Measurements from ENCODE around the gene UBR7.
"Not testable (repeated sequence)": the region's sequence is repeated elsewhere in the genome, so short reads cannot be mapped to it uniquely, and the experiment has no call there.

Gene UBR7

DNA sequence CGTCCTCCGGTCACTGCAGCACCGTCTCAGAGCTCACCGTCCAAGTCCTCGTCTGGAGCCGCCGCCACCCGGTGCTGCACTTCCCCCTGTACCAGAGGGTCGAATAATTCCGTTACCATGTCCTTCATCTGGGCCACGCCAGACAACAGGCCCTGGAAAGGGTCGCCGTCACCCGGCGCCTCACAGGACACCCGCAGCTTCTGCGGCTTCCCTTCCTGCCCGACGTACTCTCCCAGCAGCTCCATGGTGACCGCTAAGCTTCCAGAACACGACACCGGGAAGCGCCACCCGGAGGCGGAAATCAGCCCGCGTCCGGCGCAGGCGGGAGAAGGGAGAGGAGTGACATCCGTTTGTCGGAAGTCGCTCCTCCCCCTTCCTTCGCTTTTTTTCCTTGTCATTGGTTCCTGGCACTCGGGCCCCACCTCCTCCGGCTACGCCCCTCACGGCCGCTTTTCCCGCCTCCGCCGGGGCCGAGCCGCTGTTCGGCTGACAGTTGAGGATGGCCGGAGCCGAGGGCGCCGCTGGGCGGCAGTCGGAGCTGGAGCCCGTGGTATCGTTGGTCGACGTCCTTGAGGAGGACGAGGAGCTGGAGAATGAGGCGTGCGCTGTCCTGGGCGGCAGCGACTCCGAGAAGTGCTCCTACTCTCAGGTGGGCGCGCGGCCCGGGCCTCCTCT lies at the start of gene UBR7, which contains the start of gene GON7:
UBR7 (plus strand) TSS at position 464 of the 675 bp plus-strand sequence; CDS start at position 500, 36 bp downstream.
GON7 (minus strand) TSS at position 273 of the 675 bp plus-strand sequence; CDS start at position 245, 28 bp downstream.
- DNase-seq: peak; percentile 98

- not testable (repeated sequence) for DNase-seq
Measured at GRCh38 chr14:93158349-93158748, 48.7 kb upstream of the UBR7 start.

DNA sequence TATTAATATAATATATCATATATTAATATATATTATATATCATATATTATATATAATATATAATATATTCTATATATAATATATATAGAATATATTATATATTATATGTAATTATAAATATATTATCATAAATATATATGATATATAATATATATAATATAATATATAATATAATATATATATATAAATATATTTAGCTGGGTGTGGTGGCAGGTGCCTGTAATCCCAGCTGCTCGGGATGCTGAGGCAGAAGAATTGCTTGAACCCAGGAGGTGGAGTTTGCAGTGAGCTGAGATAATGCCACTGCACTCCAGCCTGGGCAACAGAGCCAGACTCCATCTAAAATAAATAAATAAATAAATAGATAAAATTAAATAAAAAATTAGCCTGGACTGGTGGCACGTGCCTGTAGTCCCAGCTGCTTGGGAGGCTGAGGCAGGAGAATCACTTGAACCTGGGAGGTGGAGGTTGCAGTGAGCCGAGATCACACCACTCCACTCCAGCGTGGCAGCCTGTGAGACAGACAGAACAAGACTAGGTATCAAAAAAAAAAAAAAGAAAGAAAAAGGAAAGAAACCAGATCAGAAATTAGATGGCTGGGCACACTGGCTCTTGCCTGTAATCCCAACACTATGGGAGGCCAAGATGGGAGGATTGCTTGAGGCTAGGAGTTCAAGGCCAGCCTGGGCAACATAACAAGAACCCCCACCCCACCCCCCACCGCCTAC lies 47.3 kb upstream of the UBR7 start:
- not testable (repeated sequence) for DNase-seq

- DNase-seq: no peak
Measured at GRCh38 chr14:93160353-93160801, 46.7 kb upstream of the UBR7 start.

DNA sequence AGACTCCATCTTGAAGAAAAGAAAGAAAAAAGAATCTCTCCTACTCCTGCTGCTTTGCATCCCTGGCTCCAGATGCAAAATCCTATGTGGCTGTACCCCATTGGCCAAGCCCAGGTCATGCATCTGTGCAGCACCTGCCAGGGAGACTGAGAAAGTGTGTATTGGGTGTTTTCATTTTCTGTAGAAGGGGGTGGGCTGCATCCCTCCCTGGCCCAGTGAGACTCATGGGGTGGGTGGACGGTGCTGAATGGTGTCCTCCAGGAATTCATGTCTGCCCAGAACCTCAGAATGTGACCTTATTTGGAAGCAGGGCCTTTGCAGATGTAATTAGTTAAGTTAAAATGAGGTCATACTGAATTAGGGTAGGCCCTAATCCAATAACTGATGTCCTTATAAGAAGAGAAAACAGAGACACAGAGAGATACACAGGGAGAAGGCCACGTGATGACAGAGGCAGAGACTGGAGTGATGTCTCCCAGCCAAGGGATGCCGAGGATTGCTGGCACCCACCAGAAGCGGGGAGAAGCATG lies 45.6 kb upstream of the UBR7 start:
- no peak for DNase-seq

- no peak for DNase-seq
Measured at GRCh38 chr14:93163564-93163963, 43.5 kb upstream of the UBR7 start.

DNA sequence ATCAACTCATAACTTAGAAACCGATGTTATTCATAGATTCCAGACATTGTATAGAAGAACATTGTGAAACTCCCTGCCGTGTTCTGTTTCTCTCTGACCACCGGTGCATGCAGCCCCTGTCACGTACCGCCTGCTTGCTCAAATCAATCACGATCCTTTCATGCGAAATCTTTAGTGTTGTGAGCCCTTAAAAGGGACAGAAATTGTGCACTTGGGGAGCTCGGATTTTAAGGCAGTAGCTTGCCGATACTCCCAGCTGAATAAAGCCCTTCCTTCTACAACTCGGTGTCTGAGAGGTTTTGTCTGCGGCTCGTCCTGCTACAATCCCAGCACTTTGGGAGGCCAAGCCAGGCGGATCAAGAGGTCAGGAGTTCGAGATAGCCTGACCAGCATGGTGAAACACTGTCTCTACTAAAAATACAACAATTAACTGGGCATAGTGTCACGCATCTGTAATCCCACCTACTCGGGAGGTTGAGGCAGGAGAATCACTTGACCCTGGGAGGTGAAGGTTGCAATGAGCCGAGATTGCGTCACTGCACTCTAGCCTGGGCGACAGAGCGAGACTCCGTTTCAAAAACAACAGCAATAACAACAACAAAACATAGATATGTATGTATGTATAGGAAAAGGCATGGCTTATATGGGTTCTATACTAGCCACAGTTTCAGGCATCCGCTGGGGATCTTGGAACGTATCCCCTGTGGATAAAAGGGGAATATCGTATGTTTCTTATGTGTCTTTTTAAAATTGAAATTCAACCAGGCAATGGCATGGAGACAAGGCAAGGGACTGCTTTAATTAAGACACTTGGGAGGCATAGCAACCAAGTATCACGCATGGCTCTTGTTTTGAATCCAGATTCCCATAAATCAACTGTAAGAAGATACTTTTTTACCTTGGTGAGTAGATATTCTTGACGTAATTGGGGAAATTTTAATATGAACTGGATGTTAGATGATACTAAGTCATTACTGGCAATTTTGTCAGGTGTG lies 41.5 kb upstream of the UBR7 start:
- not testable (repeated sequence) for DNase-seq

DNA sequence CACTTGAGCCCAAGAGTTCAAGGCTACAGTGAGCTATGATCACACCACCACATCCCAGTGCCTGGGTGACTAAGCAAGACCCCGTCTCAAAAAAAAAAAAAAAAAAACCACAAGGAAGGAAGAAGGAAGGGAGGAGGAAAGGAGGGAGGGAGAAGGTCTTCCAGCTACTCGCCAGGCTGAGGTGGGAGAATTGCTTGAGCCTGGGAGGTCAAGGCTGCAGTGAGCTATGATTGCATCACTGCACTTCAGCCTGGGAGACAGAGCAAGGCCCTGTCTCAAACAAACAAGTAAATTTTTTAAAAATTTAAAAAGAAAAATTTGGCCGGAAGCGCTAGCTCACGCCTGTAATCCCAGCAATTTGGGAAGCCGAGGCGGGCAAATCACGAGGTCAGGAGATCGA lies 38.4 kb upstream of the UBR7 start:
- not testable (repeated sequence) for DNase-seq

DNA sequence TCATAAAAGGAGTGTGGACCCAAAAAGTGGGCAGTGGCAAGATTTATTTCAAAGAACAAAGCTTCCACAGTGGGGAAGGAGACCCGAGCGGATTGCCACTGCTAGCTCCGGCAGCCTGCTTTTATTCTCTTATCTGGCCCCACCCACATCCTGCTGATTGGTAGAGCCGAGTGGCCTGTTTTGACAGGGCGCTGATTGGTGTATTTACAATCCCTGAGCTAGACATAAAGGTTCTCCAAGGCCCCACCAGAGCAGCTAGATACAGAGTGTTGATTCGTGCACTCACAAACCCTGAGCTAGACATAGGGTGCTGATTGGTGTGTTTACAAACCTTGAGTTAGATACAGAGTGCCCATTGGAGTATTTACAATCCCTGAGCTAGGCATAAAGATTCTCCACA lies 37.4 kb upstream of the UBR7 start:
- DNase-seq: not testable (repeated sequence)

DNA sequence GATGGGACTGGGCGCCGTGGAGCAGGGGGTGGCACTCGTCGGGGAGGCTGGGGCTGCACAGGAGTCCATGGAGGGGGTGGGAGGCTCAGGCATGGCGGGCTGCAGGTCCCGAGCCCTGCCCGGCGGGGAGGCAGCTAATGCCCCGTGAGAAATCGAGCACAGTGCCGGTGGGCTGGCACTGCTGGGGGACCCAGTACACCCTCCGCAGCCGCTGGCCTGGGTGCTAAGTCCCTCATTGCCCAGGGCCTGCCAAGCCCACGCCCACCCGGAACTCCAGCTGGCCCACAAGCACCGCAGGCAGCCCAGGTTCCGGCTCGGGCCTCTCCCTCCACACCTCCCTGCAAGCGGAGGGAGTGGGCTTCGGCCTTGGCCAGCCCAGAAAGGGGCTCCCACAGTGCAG lies 36.9 kb upstream of the UBR7 start:
- DNase-seq: not testable (repeated sequence)

GRCh38 chr14:93171376-93171775 lies 35.7 kb upstream of the UBR7 start:
- no peak for DNase-seq

GRCh38 chr14:93173943-93174395 lies 33.1 kb upstream of the UBR7 start:
- peak; percentile 22 for DNase-seq

- not testable (repeated sequence) for DNase-seq
Measured at GRCh38 chr14:93174731-93175130, 32.3 kb upstream of the UBR7 start.

- DNase-seq: no peak
Measured at GRCh38 chr14:93175492-93175891, 31.6 kb upstream of the UBR7 start.

- DNase-seq: no peak
Measured at GRCh38 chr14:93183596-93184317, 23.3 kb upstream of the UBR7 start.

- peak; percentile 93 for DNase-seq
Measured at GRCh38 chr14:93184391-93185348, 22.4 kb upstream of the UBR7 start, which contains the start of the genes LYSET and MOAP1. Gene LYSET, plus strand, starts transcription at chr14:93185317. Its CDS starts 89 bp downstream, at chr14:93185406. Gene MOAP1, minus strand, starts transcription at chr14:93184897. Its CDS starts 655 bp downstream, at chr14:93184242.

DNA sequence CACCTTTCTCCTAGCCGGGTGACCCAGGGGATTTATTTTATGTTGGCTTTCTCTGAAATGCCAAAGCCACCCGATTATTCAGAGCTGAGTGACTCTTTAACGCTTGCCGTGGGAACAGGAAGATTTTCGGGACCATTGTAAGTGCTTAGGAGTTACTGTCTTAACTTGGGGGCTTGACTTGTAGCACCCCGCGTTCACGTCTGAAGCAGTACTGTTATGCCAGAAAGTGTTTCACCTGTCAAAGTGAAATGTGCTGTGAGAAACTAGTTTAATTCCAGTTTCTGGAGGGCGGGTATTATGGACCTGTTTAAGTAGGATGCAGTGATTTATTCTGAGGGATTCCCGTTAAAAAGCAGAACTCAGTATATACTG lies 21.7 kb upstream of the UBR7 start:
- no peak for DNase-seq

GRCh38 chr14:93186466-93186865 lies 20.6 kb upstream of the UBR7 start:
- no peak for DNase-seq

DNA sequence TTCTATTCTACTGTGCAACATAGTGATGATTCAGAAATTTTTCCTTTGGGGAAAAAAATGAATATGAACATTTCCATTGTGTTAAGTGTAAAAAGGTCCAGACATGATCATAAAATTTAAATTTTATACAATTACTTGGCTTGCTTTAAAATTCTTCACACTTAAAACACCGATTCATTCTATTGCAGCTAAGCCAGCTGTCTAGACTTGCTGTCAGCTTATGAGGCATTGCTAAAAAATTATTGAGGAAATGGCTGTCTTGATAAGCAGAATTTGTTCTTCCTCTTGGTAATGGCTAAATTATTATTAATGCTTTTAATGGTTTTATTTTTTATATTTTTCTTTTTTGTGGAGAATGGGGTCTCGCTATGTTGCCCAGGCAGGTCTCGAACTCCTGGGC lies 20.1 kb upstream of the UBR7 start:
- DNase-seq: no peak

GRCh38 chr14:93195316-93195999 lies 11.6 kb upstream of the UBR7 start:
- DNase-seq: no peak

Measured in right hindlimb (tissue), 1 donor.